SU-DHL-6 (cell line): Measurements from ENCODE around the gene CECR2.

Experiments
- EZH2phosphoT487 ChIP-seq: fragments of 200-600 bp; sonication (generic), shearing (Covaris generic); conservative IDR thresholded peaks from 2 replicates; pipeline ENCODE4 v1.6.1; 2018; ENCODE audit warnings: mild to moderate bottlenecking, antibody characterized with exemption, low read length, moderate library complexity, mixed read lengths
- TF ChIP-seq, protein P1 (sequence below): fragments of 200-600 bp; sonication (generic); IDR thresholded peaks from one replicate; pipeline ENCODE4 v1.5.1; 2017; ENCODE audit warnings: antibody characterized with exemption, mild to moderate bottlenecking, low read length, moderate library complexity; ENCODE audit not compliant: insufficient read depth, poor library complexity, severe bottlenecking

DNA sequence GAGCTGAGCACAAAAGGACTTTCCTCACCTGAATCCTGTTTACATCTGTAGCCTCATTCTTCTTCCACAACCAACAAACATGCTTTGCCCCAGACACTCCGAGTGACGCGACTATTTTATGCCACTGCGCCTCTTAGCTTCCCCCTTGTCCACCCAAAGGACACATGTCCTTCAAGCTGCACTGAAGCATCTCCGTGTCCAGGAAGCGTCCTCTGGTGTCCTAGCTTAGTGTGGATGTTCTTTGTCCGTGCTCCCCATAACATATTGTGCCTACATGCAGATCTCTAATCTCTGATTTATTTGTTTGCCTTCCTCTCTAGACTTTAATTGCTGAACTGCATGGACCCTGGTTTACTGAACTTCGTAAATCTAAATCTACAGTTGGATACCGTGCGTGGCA lies 20.1 kb upstream of the CECR2 start:
- TF ChIP-seq, protein P1, sequence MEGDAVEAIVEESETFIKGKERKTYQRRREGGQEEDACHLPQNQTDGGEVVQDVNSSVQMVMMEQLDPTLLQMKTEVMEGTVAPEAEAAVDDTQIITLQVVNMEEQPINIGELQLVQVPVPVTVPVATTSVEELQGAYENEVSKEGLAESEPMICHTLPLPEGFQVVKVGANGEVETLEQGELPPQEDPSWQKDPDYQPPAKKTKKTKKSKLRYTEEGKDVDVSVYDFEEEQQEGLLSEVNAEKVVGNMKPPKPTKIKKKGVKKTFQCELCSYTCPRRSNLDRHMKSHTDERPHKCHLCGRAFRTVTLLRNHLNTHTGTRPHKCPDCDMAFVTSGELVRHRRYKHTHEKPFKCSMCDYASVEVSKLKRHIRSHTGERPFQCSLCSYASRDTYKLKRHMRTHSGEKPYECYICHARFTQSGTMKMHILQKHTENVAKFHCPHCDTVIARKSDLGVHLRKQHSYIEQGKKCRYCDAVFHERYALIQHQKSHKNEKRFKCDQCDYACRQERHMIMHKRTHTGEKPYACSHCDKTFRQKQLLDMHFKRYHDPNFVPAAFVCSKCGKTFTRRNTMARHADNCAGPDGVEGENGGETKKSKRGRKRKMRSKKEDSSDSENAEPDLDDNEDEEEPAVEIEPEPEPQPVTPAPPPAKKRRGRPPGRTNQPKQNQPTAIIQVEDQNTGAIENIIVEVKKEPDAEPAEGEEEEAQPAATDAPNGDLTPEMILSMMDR, result no peak
- TF ChIP-seq EZH2phosphoT487, result no peak
